CD1c-positive myeloid dendritic cell (primary cell): Measurements from ENCODE around the gene DCT.
"Not testable (repeated sequence)": the region's sequence is repeated elsewhere in the genome, so short reads cannot be mapped to it uniquely, and the experiment has no call there.

Experiments
- DNase-seq: peaks from one replicate; pipeline ENCODE4 v3.0.0-alpha.2; 2016; ENCODE audit errors: extremely low spot score

Gene DCT

DNA sequence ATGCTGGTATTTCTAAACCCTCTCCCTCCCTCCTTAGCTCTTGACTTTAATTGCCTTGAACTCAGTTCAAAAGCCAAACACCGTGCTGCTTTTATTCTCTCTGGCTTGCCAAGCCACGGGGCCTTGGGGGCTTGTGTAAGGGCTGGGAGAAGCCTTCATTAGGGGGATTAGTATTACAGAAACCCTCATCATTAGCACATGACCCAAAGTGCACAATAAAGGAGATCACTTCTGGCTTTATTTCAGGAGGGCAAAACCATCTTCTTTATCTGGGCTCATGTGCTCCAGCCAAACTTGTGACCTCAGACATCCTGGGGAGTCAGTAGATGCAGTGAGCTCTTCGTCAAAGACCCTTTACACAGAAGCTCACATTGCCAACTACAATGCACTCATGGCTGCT lies at the start of gene DCT:
DCT (minus strand) TSS at position 67 of the 400 bp plus-strand sequence. CDS start 427 bp downstream, outside the sequence.
- no peak for DNase-seq

DNA sequence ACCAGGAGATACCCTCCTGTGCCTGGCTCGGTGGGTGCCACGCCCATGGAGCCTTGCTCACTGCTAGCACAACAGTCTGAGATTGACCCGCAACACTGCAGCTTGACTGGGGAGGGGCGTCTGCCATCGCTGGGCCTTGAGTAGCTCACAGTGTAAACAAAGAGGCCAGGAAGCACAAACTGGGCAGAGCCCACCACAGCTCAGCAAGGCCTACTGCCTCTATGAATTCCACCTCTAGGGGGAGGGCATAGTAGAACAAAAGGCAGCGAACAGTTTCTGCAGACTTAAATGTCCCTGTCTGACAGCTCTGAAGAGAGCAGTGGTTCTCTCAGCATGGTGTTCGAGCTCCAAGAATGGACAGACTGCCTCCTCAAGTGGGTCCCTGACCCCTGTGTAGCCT lies 47.5 kb upstream of the DCT start:
- not testable (repeated sequence) for DNase-seq

GRCh38 chr13:94525781-94526180 lies 46.3 kb upstream of the DCT start:
- no peak for DNase-seq

- no peak for DNase-seq
Measured at GRCh38 chr13:94524407-94524806, 44.9 kb upstream of the DCT start.

- DNase-seq: no peak
Measured at GRCh38 chr13:94520001-94520400, 40.5 kb upstream of the DCT start.

GRCh38 chr13:94516456-94516855 lies 37.0 kb upstream of the DCT start:
- no peak for DNase-seq

- no peak for DNase-seq
Measured at GRCh38 chr13:94515911-94516310, 36.4 kb upstream of the DCT start.

DNA sequence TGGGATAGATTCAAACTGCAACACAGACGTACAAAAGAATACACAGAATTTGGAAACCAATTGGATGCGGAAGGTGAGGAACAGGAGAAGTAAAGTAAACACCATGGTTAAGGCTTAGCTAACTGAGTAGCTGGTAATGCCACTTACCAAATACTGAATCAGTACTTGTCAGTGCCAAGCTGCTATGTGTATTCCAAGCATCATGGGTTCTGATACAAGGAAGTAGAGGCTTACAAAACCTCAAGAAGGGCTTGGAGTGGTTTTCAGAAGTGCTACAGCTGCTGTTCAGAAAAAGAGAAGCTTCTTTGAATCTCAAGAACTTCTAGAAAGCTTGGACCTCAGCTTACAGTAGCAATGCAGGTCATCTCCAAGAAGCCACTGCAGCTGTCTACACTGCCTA lies 35.9 kb upstream of the DCT start:
- peak; percentile 2 for DNase-seq

- no peak for DNase-seq
Measured at GRCh38 chr13:94513026-94513425, 33.5 kb upstream of the DCT start.

DNA sequence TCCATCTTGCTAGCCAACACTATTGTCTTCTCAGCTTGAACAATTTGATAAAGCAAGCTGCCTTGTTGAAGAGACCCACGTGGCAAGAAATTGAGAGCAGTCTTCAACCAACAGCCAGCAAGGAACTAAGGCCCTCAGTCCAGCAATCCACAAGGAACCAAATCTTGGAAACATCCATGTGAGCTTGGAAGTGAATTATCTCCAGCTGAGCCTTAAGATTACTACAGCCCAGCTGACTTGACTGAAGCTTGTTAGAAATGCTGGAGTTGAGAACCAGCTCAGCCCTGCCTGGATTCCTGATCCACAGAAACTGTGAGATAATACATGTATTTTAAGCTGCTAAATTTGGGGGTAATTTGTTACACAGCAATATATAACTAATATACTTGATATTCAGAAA lies 26.2 kb upstream of the DCT start:
- DNase-seq: no peak

- no peak for DNase-seq
Measured at GRCh38 chr13:94503851-94504250, 24.4 kb upstream of the DCT start.

DNA sequence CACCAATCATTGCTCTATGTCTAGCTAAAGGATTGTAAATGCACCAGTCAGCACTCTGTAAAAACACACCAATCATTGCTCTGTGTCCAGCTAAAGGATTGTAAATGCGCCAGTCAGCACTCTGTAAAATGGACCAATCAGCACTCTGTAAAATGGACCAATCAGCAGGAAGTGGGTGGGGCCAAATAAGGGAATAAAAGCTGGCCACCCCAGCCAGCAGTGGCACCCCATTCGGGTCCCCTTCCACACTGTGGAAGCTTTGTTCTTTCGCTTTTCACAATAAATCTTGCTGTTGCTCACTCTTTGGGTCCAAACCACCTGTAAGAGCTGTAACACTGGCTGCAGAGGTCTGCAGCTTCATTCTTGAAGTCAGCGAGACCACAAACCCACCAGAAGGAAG lies 19.3 kb upstream of the DCT start:
- not testable (repeated sequence) for DNase-seq

DNA sequence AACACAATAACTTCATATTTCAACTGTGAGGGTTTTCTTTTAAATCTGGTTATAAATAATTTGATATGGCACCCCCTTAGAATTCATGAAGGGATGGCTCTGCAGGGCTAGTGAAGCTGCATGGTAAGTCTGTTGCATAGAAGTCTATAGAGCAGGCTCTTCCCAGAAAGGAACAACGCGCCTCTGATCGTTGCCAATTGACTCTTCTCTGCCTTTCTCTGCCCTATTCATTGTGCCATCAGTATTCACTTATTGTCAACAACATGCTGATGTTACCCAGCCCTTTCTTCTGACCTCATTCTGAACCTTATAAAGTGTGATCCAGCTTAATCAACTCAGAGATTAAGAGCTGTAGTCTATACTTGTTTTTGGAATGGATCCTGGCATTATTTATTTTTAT lies 16.3 kb upstream of the DCT start:
- DNase-seq: no peak

- no peak for DNase-seq
Measured at GRCh38 chr13:94494026-94494425, 14.5 kb upstream of the DCT start.

- no peak for DNase-seq
Measured at GRCh38 chr13:94487043-94487442, 7.6 kb upstream of the DCT start.

GRCh38 chr13:94483970-94484369 lies 4.5 kb upstream of the DCT start:
- DNase-seq: no peak

DNA sequence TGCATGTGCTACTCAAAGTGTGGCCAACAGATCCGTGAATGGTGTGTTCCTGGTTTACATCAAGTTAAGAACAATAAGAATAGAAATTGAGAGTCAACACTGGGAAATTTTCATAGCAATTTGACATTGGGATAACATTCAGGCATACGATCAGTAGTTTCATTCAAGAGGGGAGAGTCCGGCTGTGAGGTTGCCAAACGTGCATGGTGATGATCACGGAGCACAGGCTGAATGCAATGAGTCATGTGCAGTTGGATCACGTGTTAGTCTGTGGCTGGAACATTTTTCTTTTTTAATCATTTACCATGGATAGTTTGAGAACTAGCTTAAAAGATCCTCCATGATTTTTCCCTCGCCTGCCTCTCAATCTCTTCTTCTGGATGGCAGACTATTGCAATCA lies 2.5 kb upstream of the DCT start:
- no peak for DNase-seq

DNA sequence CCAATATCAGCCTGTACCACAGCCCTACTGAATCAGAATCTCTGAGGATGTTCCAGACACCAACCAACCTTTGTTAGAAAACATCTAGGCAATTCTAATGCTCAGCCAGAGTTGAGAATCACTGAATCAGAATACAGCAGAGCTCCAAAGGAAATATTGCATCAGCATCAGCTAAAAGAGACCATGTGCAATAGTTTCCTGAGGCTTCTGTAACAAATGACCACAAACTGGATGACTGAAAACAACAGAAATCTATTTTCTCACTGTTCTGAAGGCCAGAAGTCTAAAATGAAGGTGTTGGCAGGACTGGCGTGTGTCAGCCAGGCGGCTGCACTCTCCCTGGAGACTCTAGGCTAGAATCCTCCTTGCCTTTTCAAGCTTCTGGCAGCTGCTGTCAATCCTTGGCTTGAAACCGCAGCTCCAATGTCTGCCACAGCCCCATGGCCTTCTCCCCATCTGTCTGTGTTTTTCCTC lies 1.2 kb upstream of the DCT start:
- no peak for DNase-seq

GRCh38 chr13:94478913-94479312 lies 569 bp downstream of the DCT start:
- DNase-seq: no peak

DNA sequence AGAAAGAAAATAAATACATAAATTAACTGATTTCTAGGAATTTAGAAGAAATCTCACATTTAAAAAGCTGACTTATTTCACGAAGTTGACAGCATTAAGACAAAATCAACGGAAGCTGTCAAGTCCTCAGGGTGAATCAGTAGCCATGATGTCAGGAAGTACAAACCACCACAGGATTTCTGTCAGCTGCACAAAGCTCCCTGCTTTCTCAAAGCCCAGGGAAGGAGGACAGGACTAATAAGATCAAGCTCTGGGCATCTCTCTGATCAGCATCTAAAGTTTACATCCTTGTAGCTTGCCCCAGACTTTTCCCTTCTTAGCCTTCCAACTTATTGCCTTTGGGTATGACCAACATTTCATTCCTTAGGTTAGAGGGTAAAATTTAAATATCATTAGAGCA lies 9.4 kb downstream of the DCT start:
- DNase-seq: no peak

DNA sequence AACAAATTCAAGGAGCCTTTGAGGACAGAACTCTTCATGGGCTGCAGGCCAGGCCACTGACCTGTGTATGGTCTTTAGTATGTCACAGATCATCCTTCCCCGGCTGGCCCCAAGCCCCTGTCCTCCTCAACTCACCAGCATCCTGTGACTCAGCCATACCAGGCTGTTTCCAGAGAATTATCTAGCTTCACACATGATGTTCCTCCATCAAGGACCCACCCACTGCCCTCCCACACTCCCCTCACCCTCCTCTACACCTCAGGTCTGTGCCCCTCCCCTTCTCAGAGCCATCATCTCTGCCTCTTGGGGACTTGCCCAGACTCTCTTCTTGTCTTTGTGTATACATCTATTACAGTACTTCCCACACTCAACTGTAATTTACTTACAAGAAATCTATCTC lies 14.7 kb downstream of the DCT start:
- no peak for DNase-seq

DNA sequence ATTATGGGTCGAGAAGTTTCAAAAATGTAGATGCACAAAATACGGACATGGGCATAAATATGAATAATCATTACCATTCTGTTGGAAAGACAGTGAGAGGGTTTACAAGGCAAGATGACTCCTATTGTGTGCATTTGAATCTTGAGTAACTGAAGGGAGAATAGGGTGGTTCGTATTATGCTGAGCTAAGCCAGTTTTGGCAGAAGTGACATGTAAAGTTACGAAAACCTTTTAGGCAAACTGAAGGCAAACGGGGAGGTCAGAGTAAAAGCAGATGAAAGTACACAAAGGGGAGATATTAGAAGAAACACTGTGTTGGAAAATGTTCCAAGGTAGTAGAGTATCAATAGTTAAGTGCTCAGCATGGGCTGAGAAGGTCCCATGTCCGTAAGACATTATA lies 16.8 kb downstream of the DCT start:
- DNase-seq: no peak

DNA sequence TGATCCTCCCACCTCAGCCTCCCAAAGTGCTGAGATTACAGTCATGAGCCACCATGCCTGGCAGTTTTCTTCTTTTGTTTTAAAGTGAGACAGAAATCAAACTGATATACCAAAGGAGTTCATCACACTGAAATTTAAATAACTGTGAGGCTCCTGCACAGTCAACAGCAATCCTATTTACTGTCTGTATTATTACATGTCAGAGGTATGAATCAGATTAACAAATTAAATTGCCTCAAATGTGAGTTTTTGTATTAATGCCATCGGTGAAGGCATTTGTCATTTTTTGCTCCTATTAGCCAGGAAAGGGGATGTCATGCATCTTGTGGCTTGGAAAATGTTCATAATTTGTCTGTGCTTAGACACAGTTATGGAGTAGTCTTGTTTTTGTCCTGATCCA lies 20.4 kb downstream of the DCT start:
- DNase-seq: no peak

- no peak for DNase-seq
Measured at GRCh38 chr13:94455414-94455813, 24.1 kb downstream of the DCT start.

DNA sequence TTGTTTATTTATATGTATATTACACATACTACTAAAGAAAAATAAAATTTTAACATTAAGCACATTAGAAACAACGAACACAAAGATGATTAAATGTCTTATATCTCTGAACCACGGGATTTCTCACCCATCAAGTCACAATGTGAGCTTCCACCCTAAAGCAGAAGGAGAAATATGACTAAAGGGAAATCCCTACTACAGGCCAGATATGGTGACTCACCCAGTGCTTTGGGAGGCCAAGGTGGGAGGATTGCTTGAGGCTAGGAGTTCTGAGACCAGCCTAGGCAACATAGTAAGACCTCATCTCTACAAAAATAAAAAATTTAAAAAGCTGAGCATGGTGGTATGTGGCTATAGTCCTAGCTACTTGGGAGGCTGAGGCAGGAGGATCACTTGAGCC lies 24.6 kb downstream of the DCT start:
- no peak for DNase-seq
